Osteoblast (primary cell): ENCODE data around the gene TRIM42. TPM values are rescaled to one million over a fixed set of nuclear protein-coding genes. Genes with fewer than 3 reads are reported as not detected.

Experiments
- DNase-seq: peaks from one replicate; pipeline ENCODE4 v3.0.0; 2011; ENCODE audit warnings: low spot score, mixed read lengths; ENCODE audit not compliant: insufficient read length; ENCODE audit errors: missing footprints
- H2AFZ ChIP-seq: 2 replicates; pipeline ENCODE4 v1.6.0; 2011; ENCODE audit warnings: mild to moderate bottlenecking, low read length
- H3K27ac ChIP-seq: 2 replicates; pipeline ENCODE4 v1.5.1; 2011; ENCODE audit warnings: mild to moderate bottlenecking, low read depth, low read length, moderate library complexity
- H3K27me3 ChIP-seq: 2 replicates; pipeline ENCODE4 v1.6.0; 2012; ENCODE audit warnings: mild to moderate bottlenecking, control low read depth, inconsistent platforms, low read length, moderate library complexity; ENCODE audit not compliant: insufficient read depth
- H3K36me3 ChIP-seq: 2 replicates; pipeline ENCODE4 v1.5.1; 2011; ENCODE audit warnings: mild to moderate bottlenecking, low read length, control low read depth, moderate library complexity; ENCODE audit not compliant: insufficient read depth
- H3K4me1 ChIP-seq: 2 replicates; pipeline ENCODE4 v1.5.1; 2011; ENCODE audit warnings: mild to moderate bottlenecking, low read length, control low read depth, moderate library complexity; ENCODE audit not compliant: insufficient read depth
- H3K4me2 ChIP-seq: 2 replicates; pipeline ENCODE4 v1.6.0; 2011; ENCODE audit warnings: mild to moderate bottlenecking, low read length; ENCODE audit not compliant: insufficient read depth
- H3K4me3 ChIP-seq: fragments of 200-600 bp; sonication (generic); 3 replicates; pipeline ENCODE4 v1.5.1; 2012; ENCODE audit warnings: mild to moderate bottlenecking, low read length, inconsistent platforms; ENCODE audit not compliant: insufficient read depth
- H3K79me2 ChIP-seq: 2 replicates; pipeline ENCODE4 v1.6.0; 2012; ENCODE audit warnings: mild to moderate bottlenecking, low read length, control low read depth, inconsistent platforms; ENCODE audit not compliant: insufficient read depth
- H3K9me3 ChIP-seq: 2 replicates; pipeline ENCODE4 v1.5.1; 2011; ENCODE audit warnings: low read depth, low read length, control low read depth
- H4K20me1 ChIP-seq: 2 replicates; pipeline ENCODE4 v1.6.0; 2012; ENCODE audit warnings: mild to moderate bottlenecking, low read length, control low read depth; ENCODE audit not compliant: insufficient read depth
- total RNA-seq: library from RNA; depleted of rRNA; stranded (reverse); fragments of >200 nt; gene quantifications from 2 replicates; pipeline ENCODE4 v1.2.3, GENCODE V29; 2012
- TF ChIP-seq, protein P1 (sequence below): IDR thresholded peaks from 2 replicates; pipeline ENCODE4 v1.5.1; 2011; ENCODE audit warnings: mild to moderate bottlenecking, low read depth, low read length, moderate library complexity; ENCODE audit errors: extremely low read depth

Gene TRIM42
- total RNA-seq, 1 donor = not detected

DNA sequence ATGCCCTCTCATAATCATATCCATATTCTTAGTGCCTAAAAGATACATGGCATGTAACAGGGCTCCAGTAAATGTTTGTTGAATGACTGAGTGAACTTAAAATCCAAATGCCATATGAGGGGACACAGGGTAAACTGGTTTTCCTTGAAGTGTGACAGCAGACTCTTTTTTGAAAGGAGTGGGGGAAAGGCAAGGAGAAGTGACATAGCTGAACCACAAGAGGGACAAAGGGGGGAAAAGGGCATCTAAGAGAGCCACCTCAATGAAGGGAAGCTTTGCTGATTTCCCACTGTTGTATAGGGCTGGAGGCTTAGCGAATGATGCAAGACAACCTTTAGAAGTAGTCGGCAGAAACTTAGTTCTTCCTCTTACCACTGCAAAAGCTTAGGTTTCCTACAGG, 9.1 kb downstream of the TRIM42 start:
- H3K9me3 ChIP-seq = no peaks in the 10 kb centered on the region
- no peaks in the 10 kb centered on the region for H3K4me1 ChIP-seq
- H3K4me2 ChIP-seq = no peak overlapping the region
- no peak overlapping the region for H3K27ac ChIP-seq
- no peaks in the 10 kb centered on the region for H3K36me3 ChIP-seq
- TF ChIP-seq, protein P1, sequence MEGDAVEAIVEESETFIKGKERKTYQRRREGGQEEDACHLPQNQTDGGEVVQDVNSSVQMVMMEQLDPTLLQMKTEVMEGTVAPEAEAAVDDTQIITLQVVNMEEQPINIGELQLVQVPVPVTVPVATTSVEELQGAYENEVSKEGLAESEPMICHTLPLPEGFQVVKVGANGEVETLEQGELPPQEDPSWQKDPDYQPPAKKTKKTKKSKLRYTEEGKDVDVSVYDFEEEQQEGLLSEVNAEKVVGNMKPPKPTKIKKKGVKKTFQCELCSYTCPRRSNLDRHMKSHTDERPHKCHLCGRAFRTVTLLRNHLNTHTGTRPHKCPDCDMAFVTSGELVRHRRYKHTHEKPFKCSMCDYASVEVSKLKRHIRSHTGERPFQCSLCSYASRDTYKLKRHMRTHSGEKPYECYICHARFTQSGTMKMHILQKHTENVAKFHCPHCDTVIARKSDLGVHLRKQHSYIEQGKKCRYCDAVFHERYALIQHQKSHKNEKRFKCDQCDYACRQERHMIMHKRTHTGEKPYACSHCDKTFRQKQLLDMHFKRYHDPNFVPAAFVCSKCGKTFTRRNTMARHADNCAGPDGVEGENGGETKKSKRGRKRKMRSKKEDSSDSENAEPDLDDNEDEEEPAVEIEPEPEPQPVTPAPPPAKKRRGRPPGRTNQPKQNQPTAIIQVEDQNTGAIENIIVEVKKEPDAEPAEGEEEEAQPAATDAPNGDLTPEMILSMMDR = no peak
- no peaks in the 10 kb centered on the region for H3K79me2 ChIP-seq
- no peak overlapping the region for H2AFZ ChIP-seq
- H3K4me3 ChIP-seq = no peak overlapping the region
- DNase-seq = no peak
- peaks cover 5% of the 10 kb centered on the region for H3K27me3 ChIP-seq
- H4K20me1 ChIP-seq = no peaks in the 10 kb centered on the region

DNA sequence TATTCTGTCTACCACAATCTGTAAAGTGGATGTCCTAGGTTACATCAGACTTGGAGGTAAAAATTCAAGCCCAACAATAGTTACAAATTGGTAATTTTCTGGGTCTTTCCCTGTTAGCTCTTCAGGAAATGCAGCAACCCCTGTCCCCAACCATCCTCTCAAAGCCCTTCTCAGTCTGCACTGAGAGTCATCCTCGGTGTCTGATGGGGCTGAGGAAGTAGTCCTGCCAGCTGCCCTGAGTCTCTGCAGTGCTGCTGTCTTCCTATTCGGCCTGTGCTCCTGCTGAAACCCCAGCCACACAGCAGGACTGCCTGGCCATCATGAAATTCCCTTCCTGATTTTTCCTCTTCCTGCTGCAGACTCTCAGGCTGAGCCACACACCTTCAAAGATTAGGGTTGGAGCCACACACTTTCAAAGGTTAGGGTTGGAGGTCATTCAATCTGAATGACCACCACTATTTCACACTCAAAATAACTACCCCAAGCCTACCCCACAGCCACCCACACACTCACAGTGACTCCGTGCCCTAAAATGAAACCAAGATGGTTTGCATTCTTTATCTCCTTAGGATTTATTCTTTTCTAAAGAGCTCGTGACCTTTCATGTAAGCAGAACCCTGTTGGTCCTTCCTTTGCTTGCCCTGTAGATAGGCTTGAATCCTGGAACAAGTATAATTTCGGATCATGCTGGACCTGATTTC, 17.6 kb downstream of the TRIM42 start:
- Histone ChIP-seq H3K9me3 (no peaks in the 10 kb centered on the region), H4K20me1 (no peaks in the 10 kb centered on the region), H3K36me3 (no peaks in the 10 kb centered on the region), H2AFZ (peak overlapping the region; percentile 53), H3K4me3 (peak overlapping the region; percentile 40), H3K4me2 (peak overlapping the region; percentile 59), H3K27ac (no peak overlapping the region), H3K4me1 (no peaks in the 10 kb centered on the region), H3K79me2 (no peaks in the 10 kb centered on the region), H3K27me3 (peaks cover 5% of the 10 kb centered on the region)
- no peak for DNase-seq
- TF ChIP-seq, protein P1 = no peak

DNA sequence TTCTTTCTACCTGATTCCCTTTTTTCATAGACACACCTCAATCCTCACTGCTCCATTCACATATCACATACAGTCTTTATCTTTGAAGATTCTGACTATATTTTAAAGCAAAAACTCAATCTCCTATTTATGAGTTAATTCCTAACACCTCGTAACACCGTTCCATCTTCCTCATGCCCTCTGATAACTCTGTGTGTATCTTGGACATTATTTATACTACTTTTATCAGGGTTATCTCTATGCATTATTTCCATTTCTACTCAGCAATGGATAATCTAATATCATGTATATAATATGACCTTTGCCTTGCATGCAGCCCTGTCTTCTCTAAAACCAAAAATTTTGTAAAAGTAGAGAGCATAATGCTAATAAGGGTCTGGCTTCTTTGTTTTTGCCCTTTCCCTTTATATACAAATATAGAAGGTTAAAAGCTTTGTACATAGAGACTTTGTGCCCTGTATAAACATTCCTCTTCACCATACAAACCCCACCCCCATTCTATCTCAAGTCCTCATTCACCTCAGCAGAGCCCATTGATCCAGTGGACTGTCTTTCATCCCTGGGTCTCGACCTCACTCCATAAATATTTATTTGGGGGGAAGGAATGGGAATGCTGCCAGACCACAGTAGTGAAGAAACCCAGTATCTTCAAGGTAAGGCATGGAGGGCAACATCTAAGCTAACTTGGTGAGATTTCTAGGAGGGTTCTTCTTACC, 21.8 kb downstream of the TRIM42 start:
- Histone ChIP-seq H3K36me3 (no peaks in the 10 kb centered on the region), H3K4me2 (no peak overlapping the region), H3K9me3 (no peaks in the 10 kb centered on the region), H3K4me1 (no peaks in the 10 kb centered on the region), H3K79me2 (no peaks in the 10 kb centered on the region), H3K4me3 (no peak overlapping the region), H4K20me1 (no peaks in the 10 kb centered on the region), H2AFZ (no peak overlapping the region), H3K27me3 (no peaks in the 10 kb centered on the region), H3K27ac (no peak overlapping the region)
- TF ChIP-seq, protein P1 = no peak
- no peak for DNase-seq

DNA sequence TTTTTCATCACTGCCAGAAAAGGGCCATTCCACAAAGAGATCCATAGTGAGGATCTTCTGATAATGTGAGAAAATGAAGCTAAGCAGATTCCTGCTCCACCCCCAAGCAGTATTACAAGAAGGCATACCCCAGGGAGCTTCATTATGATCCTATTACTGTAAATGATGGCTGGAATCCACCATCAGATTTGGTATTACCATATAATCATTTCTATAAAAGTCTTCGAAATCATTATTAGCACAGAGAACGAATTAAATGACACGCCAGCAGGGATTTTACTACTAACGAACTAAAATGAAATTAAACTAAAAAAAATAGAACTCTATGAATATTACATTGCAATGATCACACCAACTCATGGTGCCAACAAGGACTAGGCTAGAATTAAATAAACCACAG, 24.4 kb downstream of the TRIM42 start:
- H3K27ac ChIP-seq = no peak overlapping the region
- H3K4me2 ChIP-seq = no peak overlapping the region
- no peaks in the 10 kb centered on the region for H3K36me3 ChIP-seq
- H4K20me1 ChIP-seq = no peaks in the 10 kb centered on the region
- no peak overlapping the region for H2AFZ ChIP-seq
- no peaks in the 10 kb centered on the region for H3K79me2 ChIP-seq
- DNase-seq = no peak
- no peaks in the 10 kb centered on the region for H3K27me3 ChIP-seq
- no peaks in the 10 kb centered on the region for H3K9me3 ChIP-seq
- H3K4me3 ChIP-seq = no peak overlapping the region
- H3K4me1 ChIP-seq = peaks cover 9% of the 10 kb centered on the region
- TF ChIP-seq, protein P1 = no peak
